Peyer's patch (tissue), 4 donors: Measurements from ENCODE around the gene SPG11. TPM values are rescaled to one million over a fixed set of nuclear protein-coding genes. Genes with fewer than 3 reads are reported as not detected.

Experiments
- DNase-seq, 3 donors: peaks; one replicate each; pipeline ENCODE4 v3.0.0-alpha.2; 2017 to 2019
- H3K27ac ChIP-seq, 4 donors: fragments of 200-600 bp; sonication (generic); one replicate each; pipeline ENCODE4 v1.5.1; 2016 to 2019
- H3K27me3 ChIP-seq, 2 donors: fragments of 200-600 bp; sonication (generic); one replicate each; pipeline ENCODE4 v1.5.1; 2019
- H3K36me3 ChIP-seq, 3 donors: fragments of 200-600 bp; sonication (generic); one replicate each; pipeline ENCODE4 v1.5.1; 2016 to 2019
- H3K4me1 ChIP-seq, 4 donors: fragments of 200-600 bp; sonication (generic); one replicate each; pipeline ENCODE4 v1.5.1; 2016 to 2019
- H3K4me3 ChIP-seq, 4 donors: fragments of 200-600 bp; sonication (generic); 1 replicate in 3 of 4; 2 replicates in 1 of 4; pipeline ENCODE4 v1.5.1; 2016 to 2019; ENCODE audit warnings: mild to moderate bottlenecking in 1 of 4
- H3K9me3 ChIP-seq, 4 donors: fragments of 200-600 bp; sonication (generic); one replicate each; pipeline ENCODE4 v1.5.1; 2016 to 2019; ENCODE audit warnings: mild to moderate bottlenecking in 1 of 4
- POLR2A ChIP-seq, 2 donors: fragments of 450-650 bp; IDR thresholded peaks; one replicate each; pipeline ENCODE4 v1.5.1; 2017; ENCODE audit warnings: antibody characterized with exemption in 2 of 2, mild to moderate bottlenecking in 2 of 2, moderate library complexity in 2 of 2
- total RNA-seq, 4 donors: library from RNA; depleted of rRNA; stranded (reverse); fragments of >200 nt; gene quantifications; one replicate each; pipeline ENCODE4 v1.1.0, GENCODE V29; 2016
- TF ChIP-seq, protein P1 (sequence below), 6 experiments: fragments of 450-650 bp in 4 of 6; fragments of 200-600 bp in 2 of 6; sonication (generic) in 1 of 6; IDR thresholded peaks; one replicate each; pipeline ENCODE4 v1.5.1; 2017 to 2019; ENCODE audit warnings: antibody characterized with exemption in 6 of 6, mild to moderate bottlenecking in 3 of 6, moderate library complexity in 1 of 6

Gene SPG11
- total RNA-seq, 4 donors from 2014 or later: 125 to 215 (median 167) TPM

DNA sequence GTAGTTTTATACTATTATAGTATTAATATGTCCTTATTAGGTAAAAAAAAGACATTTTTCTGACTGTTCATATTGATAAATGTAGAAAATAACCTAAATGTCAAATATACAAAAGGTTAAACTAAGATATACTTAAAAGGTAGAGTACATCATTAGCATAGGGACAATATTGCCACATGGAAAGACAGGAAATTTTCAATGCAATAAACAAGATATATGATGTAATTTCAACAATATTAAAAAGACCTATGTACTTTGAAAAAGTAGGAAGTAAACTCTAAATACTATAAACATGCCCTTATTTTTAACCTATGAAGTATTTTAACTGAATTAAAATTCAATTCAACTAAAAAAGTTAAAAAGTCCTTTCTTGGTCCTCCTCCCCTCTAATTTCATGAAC, 1.9 kb downstream of the SPG11 start:
- H3K4me3 ChIP-seq: no peak overlapping the region
- no peak for TF ChIP-seq POLR2A (IDR thresholded peaks at IDR 0.05)
- TF ChIP-seq, protein P1, sequence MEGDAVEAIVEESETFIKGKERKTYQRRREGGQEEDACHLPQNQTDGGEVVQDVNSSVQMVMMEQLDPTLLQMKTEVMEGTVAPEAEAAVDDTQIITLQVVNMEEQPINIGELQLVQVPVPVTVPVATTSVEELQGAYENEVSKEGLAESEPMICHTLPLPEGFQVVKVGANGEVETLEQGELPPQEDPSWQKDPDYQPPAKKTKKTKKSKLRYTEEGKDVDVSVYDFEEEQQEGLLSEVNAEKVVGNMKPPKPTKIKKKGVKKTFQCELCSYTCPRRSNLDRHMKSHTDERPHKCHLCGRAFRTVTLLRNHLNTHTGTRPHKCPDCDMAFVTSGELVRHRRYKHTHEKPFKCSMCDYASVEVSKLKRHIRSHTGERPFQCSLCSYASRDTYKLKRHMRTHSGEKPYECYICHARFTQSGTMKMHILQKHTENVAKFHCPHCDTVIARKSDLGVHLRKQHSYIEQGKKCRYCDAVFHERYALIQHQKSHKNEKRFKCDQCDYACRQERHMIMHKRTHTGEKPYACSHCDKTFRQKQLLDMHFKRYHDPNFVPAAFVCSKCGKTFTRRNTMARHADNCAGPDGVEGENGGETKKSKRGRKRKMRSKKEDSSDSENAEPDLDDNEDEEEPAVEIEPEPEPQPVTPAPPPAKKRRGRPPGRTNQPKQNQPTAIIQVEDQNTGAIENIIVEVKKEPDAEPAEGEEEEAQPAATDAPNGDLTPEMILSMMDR (IDR thresholded peaks at IDR 0.05): no peak
- no peaks in the 10 kb centered on the region for H3K9me3 ChIP-seq
- H3K4me1 ChIP-seq: peaks cover 0 to 11% (median 5%) of the 10 kb centered on the region in 4 donors
- H3K27me3 ChIP-seq: no peaks in the 10 kb centered on the region
- DNase-seq: no peak
- H3K36me3 ChIP-seq: peaks cover 0 to 31% (median 0%) of the 10 kb centered on the region in 3 donors
- H3K27ac ChIP-seq: peak overlapping the region in 1 of 4 donors; percentile 100

DNA sequence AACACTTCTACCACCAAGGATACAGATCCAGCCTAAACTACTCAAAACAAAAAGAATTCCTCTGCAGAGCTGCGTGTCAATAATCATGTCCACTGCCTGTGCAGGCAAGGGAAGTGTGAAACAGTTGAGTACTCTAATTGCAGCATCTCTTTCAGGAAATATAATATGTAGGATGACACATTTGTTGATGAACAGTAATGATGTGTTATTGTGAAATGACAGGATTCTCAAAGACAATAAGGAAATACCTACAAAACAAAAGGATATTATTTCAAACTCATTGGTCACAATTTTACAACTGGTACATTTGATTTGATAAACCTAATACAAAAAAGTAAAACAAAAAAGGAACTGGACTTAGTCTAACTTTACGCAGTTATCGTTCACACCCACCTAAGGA, 4.4 kb downstream of the SPG11 start:
- Histone ChIP-seq H3K4me1 (peaks cover 0 to 11% (median 2%) of the 10 kb centered on the region in 4 donors), H3K27ac (no peak overlapping the region), H3K36me3 (peaks cover 0 to 57% (median 0%) of the 10 kb centered on the region in 3 donors), H3K9me3 (no peaks in the 10 kb centered on the region), H3K27me3 (no peaks in the 10 kb centered on the region), H3K4me3 (no peak overlapping the region)
- TF ChIP-seq, protein P1 (IDR thresholded peaks at IDR 0.05): no peak
- TF ChIP-seq POLR2A (IDR thresholded peaks at IDR 0.05): no peak
- no peak for DNase-seq

DNA sequence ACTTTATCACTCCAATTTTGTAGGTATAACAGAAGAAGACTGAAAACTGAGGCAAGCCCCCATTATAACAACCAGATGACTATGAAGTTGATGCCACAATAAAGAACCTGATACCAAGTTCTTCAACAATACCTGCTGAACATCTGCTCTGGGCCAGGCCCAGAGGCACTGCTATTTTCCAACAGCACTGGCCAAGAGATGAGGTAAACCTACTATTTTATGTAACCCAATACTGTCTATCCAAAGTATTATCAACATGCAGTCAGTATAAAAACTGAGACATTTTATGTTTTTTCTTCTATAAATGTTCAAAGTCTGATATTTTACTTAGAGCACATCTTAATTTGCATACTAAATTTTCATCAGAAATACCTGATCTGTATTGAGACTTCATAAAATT, 6.1 kb downstream of the SPG11 start:
- peaks cover 0 to 8% (median 0%) of the 10 kb centered on the region in 4 donors for H3K4me1 ChIP-seq
- no peak overlapping the region for H3K4me3 ChIP-seq
- H3K27ac ChIP-seq: no peak overlapping the region
- DNase-seq: no peak
- no peaks in the 10 kb centered on the region for H3K27me3 ChIP-seq
- TF ChIP-seq, protein P1 (IDR thresholded peaks at IDR 0.05): no peak
- TF ChIP-seq POLR2A (IDR thresholded peaks at IDR 0.05): no peak
- peaks cover 0 to 71% (median 0%) of the 10 kb centered on the region in 3 donors for H3K36me3 ChIP-seq
- no peaks in the 10 kb centered on the region for H3K9me3 ChIP-seq

DNA sequence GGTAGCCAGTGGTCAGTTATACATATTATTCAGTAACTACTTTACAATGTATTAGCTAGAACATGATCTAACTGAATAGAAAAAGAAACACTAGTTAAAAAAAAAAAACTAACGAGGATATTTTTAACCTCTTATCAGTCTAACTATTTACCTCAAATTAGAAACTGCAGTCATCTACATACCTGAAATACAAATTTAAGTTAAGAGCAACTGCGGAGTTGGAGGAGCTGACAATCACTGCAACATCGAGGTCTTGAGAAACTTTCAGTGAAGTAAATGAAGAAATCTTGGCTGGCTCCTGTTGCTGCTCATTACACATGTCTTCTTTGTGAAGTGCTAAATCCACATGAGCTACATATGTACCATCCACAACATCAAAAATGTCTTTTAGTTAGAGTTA, 6.5 kb downstream of the SPG11 start:
- Histone ChIP-seq H3K27me3 (no peaks in the 10 kb centered on the region), H3K36me3 (peaks cover 0 to 76% (median 0%) of the 10 kb centered on the region in 3 donors), H3K4me1 (peaks cover 0 to 4% (median 0%) of the 10 kb centered on the region in 4 donors), H3K4me3 (no peak overlapping the region), H3K9me3 (no peaks in the 10 kb centered on the region), H3K27ac (no peak overlapping the region)
- TF ChIP-seq, protein P1 (IDR thresholded peaks at IDR 0.05): no peak
- no peak for TF ChIP-seq POLR2A (IDR thresholded peaks at IDR 0.05)
- no peak for DNase-seq

DNA sequence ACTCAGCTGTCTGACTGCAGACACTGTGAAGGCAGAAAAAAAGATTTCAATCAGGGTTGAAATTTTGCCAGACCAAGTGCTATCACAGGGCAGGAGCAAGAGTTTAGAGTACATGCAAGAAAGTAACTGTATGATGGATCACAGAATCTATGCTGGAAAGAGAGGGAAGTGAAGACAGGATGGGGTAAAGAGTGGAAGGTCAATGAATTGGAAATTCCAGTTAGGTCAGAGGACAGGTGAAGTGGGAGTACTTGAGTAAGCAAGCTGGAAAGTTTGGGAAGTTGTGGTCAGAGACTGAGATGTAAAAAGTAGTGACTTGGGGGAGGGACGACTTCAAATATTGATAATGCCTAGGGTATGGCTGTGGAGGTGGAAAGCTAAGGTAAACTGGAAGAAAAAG, 7.2 kb downstream of the SPG11 start:
- DNase-seq: no peak
- no peak overlapping the region for H3K4me3 ChIP-seq
- no peak overlapping the region for H3K27ac ChIP-seq
- peaks cover 0 to 82% (median 0%) of the 10 kb centered on the region in 3 donors for H3K36me3 ChIP-seq
- no peaks in the 10 kb centered on the region for H3K27me3 ChIP-seq
- H3K9me3 ChIP-seq: no peaks in the 10 kb centered on the region
- no peaks in the 10 kb centered on the region for H3K4me1 ChIP-seq
- no peak for TF ChIP-seq POLR2A (IDR thresholded peaks at IDR 0.05)
- TF ChIP-seq, protein P1 (IDR thresholded peaks at IDR 0.05): no peak

DNA sequence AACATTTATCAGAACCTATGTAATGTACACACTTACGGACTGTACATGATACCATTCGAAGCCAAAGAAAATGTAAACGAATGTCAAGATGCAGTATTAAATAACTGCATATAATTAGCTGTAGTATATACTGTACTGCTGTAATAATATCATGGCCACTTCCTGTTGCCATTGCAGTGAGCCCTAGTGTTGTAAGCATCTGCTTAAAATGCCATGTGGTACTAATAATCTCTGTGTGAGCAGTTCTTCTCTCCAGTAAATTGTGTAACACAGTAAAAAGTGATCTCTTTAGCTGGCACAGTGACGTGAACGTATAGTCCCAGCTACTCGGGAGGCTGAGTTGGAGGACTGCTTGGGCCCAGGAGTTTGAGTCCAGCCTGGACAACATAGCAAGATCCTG, 8.6 kb downstream of the SPG11 start:
- Histone ChIP-seq H3K27ac (no peak overlapping the region), H3K4me3 (no peak overlapping the region), H3K27me3 (no peaks in the 10 kb centered on the region), H3K9me3 (no peaks in the 10 kb centered on the region), H3K36me3 (peaks cover 0 to 95% (median 0%) of the 10 kb centered on the region in 3 donors), H3K4me1 (no peaks in the 10 kb centered on the region)
- no peak for TF ChIP-seq POLR2A (IDR thresholded peaks at IDR 0.05)
- TF ChIP-seq, protein P1 (IDR thresholded peaks at IDR 0.05): no peak
- DNase-seq: no peak
